Activated T-helper 1 cell treated with Interleukin-2 at 50 U/mL for 16 hours (primary cell): ENCODE data around the gene APOA5.
"Not testable (repeated sequence)": the region's sequence is repeated elsewhere in the genome, so short reads cannot be mapped to it uniquely, and the experiment has no call there.

Source experiments
- DNase-seq: peaks from one replicate; pipeline ENCODE4 v3.0.0-alpha.2; 2020; ENCODE audit warnings: low read depth

Gene APOA5, protein sequence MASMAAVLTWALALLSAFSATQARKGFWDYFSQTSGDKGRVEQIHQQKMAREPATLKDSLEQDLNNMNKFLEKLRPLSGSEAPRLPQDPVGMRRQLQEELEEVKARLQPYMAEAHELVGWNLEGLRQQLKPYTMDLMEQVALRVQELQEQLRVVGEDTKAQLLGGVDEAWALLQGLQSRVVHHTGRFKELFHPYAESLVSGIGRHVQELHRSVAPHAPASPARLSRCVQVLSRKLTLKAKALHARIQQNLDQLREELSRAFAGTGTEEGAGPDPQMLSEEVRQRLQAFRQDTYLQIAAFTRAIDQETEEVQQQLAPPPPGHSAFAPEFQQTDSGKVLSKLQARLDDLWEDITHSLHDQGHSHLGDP

DNA sequence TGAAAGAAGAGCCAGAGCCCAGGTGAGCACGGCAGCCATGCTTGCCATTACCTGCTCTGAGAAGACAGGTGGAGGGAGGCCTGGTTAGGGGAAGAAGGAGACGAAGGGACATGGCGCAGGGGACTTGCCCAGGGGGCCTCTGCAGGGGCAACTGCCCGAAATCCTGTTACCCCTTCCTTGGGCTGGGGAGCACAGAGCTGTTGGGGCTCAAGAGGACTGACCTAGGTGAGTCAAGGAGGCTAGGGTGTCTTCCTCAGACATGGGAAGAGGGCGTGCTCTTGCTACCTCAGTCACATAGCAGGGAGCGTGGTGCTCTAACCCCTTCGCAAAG, at the start of gene APOA5:
APOA5 (minus strand) TSS at position 67 of the 331 bp plus-strand sequence; CDS start at position 48, 19 bp downstream.
- no peak for DNase-seq

DNA sequence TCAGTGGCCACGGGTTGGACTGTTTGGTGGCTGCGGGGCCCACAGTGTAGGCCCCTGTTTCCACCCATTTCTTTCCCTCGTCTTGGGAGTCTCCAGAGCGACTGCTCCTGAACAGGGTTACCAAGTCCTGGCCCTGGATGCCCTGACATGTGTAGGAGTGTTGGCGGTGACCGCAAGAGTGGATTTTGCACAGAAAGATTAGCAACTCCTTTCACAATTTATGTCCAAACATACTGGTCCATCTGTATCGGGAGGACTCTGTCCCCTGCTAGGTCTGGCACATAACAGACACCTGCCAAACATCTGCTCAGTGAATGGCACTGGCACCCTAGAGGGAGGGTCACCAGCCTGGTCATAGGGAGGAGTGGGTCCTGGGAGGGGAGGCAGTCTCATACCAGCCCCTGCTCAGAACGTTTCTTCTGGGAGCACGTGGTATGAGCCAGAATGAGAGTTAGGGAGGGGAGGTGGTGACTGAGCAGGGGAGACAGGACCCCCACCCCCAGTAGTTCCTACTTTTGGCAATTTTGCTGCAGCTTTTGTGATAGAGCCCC, 49.1 kb upstream of the APOA5 start:
- no peak for DNase-seq

DNA sequence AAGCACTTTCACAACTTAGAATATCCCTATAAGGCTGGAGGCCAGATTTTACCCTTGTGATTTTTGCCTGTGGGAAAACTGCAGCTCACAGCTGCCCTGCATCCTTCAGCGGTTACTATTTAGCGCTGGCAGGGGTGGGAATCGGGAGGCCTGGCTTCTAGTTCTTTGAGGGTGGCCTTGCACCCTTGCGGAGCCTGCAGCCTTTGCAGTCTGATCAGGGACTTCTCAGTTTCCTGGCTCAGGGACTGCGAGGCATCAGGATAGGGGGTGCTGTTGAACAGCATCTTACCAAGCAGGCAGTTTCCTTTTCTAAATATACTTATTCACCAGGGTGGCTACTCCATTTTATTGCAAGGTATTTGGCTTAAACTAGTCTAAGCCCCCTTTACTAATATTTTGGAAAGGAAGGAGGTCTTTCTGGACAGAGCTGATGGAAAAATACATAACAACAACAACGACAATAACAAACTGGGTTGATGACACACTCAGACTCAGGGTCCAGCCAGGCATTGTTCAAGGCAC, 48.6 kb upstream of the APOA5 start:
- no peak for DNase-seq

DNA sequence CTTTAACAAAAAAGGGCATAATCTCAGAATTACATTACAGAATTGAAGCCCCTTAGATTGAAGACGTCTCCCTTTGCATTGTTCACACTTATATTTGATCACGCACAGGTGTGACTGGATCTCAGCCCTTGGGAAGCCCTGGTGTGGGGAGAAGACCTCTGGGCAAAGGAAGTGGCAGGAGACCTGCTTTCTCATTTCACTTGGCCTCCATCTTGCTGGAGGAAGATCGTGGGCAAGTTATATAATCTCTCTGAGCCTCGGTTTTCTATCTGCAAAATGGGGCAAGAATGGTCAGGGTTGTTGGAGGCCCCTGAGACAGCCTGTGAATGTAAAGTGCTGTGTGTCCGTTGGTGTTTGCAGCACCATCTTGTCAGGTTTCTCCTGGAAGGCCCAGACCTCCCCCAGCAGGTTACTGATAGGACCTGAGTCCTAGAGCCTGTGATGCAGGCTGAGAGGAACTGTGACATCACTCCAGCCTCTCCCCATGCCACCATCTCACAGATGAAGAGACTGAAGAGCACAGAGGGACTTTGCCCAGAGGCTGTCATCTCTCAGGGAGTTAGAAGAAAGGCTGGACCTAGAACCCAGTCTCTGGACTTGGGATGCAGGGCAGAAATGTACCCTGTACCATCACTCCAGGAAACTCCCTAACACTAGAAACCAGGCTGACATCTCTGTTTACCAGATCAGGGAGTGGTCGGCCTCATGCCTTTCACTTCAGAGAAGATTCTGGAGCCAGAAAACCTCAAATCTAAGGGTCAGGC, 46.8 kb upstream of the APOA5 start:
- DNase-seq, result no peak

DNA sequence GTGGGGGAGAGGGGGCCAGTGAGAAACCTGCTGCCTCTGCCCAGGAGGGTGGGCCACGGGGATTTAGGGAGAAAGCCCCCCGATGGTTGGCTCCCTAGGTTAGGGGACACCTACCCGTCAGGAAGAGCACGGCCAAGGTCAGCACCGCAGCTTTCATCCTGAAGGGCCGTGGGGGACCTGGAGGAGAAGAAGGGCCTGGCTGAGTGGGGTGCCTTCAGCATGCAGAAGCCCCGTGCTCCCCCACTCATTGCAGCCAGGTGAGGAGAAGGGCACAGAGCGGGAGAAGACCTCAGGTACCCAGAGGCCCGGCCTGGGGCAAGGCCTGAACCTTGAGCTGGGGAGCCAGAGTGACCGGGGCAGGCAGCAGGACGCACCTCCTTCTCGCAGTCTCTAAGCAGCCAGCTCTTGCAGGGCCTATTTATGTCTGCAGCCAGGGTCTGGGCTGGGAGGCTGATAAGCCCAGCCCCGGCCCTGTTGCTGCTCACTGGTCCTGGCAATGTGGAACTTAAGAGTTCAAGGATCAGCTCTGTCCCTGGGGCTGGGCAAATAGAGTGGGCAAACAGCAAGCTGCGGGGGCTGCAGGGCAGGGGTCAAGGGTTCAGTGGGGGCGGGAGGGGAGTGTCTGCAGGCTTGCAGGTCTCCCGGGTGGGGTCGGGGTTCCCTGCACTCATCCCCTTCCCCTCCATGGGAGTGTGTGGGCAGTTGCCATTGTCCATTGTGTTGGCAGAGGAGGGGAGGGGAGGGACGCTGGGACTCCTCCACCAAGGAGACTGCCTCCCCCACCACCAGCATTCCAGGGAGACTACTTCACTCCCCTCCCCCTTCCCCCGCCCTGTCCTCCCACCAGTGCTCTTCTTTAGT, 45.8 kb upstream of the APOA5 start, which contains the start of gene APOA1:
APOA1 (minus strand) TSS at position 392 of the 861 bp plus-strand sequence; CDS start at position 157, 235 bp downstream.
- no peak for DNase-seq

DNA sequence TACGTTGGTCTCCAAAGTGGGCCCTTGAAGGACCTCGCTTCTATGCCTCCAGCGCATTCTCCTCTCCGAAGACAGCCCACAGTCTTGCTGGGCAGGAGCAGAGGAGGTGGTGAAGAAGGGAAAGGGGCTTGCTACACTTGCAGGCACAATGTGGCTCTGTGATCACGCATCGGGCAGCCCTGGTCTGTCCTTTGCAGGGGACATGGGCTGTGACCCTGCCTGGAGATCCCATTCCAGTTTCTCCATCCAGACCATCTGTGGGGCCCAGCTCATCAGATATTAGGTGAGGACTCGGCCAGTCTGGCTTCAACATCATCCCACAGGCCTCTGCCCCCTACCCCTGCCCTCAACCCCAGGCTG, 44.9 kb upstream of the APOA5 start:
- DNase-seq, result no peak

DNA sequence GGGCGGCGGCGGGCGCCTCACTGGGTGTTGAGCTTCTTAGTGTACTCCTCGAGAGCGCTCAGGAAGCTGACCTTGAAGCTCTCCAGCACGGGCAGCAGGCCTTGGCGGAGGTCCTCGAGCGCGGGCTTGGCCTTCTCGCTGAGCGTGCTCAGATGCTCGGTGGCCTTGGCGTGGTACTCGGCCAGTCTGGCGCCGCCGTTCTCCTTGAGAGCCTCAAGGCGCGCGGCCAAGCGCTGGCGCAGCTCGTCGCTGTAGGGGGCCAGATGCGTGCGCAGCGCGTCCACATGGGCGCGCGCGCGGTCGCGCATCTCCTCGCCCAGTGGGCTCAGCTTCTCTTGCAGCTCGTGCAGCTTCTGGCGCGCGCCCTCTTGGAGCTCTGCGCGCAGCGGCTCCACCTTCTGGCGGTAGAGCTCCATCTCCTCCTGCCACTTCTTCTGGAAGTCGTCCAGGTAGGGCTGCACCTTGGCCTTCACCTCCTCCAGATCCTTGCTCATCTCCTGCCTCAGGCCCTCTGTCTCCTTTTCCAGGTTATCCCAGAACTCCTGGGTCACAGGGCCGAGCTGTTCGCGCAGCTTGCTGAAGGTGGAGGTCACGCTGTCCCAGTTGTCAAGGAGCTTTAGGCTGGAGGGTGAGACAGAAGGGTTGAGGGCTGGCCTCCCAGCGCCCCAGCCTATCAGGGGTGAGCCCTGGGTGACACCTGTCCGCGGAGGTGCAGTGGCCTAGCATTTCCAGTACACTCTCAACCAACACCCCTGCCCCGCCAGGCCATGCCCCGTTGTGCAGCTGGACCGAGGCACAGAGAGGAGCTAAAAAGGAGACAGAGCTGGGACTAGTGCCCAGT, 44.3 kb upstream of the APOA5 start:
- DNase-seq, result peak; percentile 71

DNA sequence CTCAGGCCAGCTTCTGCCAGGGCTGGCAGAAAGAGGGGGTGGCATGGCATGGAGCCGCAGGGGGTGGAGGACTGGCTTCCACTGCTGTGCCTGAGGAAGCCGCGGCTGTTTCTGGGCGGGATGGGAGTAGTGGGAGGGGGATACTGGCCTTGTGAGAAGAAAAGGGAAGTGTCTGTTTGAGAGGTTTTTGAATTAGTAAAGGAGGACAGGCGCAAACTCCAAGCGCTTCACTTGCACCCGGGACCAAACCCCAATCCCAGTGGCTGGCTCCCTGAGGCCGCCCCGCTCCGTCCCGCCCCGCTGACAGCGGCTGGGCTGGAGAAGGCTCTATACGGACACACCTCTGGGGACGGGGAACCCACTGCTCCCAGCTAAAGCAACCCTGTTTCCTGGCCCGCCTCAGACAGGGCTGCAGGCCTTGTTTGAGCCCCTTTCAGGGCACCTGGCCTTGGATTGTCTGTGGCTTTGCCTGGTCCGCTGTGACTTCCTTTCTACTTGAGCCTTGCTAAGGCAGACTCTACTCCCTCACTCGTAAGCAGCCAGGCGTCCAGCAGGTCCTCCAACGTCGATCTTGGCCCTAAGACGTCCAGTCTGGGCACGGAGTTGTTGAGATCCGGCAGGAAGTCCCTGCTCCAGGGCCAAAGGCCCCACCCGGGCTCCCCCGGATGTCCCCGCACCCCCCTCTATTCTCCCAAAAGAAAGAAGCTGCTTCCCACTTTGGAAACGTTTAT, 43.5 kb upstream of the APOA5 start:
- no peak for DNase-seq

DNA sequence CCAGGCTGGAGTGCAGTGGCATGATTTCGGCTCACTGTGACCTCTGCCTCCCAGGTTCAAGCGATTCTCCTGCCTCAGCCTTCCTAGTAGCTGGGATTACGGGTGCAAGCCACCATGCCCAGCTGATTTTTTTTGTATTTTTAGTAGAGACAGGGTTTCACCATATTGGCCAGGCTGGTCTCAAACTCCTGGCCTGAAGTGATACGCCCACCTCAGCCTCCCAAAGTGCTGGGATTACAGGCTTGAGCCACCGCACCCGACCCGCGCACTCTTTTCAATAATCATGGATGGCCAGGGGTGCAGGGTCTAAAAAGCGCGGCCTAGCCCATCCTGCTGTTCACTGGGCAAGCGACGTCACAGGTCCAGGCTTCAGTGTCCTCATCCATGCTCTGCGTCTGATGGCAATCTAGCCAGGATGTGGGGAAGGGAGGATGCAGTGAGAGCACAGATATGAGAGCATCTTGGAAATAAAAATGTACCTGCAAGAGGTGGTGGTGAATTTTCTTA, 42.9 kb upstream of the APOA5 start:
- DNase-seq, result not testable (repeated sequence)

DNA sequence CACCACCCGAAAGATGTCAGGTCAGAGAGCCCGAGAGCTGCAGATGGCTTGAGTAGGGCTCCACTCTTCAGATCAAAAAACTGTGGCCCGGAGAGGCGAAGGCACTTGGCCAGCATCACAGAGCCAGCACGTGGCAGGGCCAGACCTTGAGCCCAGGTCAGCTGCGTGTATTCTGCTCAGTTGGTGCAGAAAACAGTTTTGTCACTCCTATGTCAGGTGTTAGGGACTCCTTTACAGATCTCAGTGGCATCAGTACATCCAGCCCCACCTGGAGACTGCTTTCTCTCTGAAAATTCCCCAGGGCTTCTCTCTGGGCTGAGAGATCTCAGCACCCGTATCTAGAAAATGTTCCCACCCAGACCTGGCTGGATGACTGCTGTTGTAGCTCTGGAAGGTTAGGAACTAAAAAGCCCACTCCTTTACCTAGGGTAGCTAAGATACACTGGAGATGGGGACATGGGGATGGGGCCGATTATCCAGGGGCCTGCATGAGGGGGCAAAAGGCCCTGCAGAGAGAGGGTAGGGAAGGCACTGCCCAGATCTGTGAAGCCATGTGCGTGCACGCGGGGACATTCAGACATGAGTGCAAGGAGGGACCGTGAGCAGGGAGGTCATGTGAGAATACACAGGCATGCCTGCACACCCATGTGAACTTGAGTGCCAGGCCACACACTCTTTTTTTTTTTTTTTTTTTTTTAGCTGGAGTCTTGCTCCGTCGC, 42.3 kb upstream of the APOA5 start:
- DNase-seq, result no peak

DNA sequence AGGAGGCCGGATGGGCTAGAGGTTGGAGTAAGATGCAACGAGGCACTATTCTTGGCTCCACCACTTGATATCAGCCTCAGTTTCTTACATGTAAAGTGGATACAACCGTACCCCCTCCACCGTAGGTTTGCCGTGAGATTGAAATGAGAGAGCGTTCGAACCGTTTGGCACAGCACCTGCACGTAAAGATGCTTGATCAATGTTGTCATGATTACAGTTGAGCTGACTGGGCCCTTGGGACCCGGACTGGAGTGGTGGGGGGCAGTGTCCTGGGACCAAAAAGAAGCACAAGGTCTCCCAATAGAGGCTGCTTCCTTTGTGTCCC, 41.8 kb upstream of the APOA5 start:
- DNase-seq, result no peak

DNA sequence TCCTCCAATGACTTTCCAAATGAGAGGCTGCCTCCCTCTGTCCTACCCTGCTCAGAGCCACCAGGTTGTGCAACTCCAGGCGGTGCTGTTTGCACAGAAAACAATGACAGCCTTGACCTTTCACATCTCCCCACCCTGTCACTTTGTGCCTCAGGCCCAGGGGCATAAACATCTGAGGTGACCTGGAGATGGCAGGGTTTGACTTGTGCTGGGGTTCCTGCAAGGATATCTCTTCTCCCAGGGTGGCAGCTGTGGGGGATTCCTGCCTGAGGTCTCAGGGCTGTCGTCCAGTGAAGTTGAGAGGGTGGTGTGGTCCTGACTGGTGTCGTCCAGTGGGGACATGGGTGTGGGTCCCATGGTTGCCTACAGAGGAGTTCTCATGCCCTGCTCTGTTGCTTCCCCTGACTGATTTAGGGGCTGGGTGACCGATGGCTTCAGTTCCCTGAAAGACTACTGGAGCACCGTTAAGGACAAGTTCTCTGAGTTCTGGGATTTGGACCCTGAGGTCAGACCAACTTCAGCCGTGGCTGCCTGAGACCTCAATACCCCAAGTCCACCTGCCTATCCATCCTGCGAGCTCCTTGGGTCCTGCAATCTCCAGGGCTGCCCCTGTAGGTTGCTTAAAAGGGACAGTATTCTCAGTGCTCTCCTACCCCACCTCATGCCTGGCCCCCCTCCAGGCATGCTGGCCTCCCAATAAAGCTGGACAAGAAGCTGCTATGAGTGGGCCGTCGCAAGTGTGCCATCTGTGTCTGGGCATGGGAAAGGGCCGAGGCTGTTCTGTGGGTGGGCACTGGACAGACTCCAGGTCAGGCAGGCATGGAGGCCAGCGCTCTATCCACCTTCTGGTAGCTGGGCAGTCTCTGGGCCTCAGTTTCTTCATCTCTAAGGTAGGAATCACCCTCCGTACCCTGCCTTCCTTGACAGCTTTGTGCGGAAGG, 40.9 kb upstream of the APOA5 start:
- DNase-seq, result no peak

DNA sequence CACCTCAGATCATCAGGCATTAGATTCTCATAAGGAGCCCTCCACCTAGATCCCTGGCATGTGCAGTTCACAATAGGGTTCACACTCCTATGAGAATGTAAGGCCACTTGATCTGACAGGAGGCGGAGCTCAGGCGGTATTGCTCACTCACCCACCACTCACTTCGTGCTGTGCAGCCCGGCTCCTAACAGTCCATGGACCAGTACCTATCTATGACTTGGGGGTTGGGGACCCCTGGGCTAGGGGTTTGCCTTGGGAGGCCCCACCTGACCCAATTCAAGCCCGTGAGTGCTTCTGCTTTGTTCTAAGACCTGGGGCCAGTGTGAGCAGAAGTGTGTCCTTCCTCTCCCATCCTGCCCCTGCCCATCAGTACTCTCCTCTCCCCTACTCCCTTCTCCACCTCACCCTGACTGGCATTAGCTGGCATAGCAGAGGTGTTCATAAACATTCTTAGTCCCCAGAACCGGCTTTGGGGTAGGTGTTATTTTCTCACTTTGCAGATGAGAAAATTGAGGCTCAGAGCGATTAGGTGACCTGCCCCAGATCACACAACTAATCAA, 40.2 kb upstream of the APOA5 start:
- no peak for DNase-seq

DNA sequence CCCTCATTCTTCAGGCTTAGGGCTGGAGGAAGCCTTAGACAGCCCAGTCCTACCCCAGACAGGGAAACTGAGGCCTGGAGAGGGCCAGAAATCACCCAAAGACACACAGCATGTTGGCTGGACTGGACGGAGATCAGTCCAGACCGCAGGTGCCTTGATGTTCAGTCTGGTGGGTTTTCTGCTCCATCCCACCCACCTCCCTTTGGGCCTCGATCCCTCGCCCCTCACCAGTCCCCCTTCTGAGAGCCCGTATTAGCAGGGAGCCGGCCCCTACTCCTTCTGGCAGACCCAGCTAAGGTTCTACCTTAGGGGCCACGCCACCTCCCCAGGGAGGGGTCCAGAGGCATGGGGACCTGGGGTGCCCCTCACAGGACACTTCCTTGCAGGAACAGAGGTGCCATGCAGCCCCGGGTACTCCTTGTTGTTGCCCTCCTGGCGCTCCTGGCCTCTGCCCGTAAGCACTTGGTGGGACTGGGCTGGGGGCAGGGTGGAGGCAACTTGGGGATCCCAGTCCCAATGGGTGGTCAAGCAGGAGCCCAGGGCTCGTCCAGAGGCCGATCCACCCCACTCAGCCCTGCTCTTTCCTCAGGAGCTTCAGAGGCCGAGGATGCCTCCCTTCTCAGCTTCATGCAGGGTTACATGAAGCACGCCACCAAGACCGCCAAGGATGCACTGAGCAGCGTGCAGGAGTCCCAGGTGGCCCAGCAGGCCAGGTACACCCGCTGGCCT, 38.7 kb upstream of the APOA5 start:
- DNase-seq, result no peak

DNA sequence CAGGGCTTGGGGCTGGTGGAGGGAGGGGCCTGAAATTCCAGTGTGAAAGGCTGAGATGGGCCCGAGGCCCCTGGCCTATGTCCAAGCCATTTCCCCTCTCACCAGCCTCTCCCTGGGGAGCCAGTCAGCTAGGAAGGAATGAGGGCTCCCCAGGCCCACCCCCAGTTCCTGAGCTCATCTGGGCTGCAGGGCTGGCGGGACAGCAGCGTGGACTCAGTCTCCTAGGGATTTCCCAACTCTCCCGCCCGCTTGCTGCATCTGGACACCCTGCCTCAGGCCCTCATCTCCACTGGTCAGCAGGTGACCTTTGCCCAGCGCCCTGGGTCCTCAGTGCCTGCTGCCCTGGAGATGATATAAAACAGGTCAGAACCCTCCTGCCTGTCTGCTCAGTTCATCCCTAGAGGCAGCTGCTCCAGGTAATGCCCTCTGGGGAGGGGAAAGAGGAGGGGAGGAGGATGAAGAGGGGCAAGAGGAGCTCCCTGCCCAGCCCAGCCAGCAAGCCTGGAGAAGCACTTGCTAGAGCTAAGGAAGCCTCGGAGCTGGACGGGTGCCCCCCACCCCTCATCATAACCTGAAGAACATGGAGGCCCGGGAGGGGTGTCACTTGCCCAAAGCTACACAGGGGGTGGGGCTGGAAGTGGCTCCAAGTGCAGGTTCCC, 38.0 kb upstream of the APOA5 start, which contains the start of gene APOC3:
APOC3 (plus strand) TSS at position 383 of the 659 bp plus-strand sequence. CDS start 676 bp downstream, outside the sequence.
- DNase-seq, result no peak

DNA sequence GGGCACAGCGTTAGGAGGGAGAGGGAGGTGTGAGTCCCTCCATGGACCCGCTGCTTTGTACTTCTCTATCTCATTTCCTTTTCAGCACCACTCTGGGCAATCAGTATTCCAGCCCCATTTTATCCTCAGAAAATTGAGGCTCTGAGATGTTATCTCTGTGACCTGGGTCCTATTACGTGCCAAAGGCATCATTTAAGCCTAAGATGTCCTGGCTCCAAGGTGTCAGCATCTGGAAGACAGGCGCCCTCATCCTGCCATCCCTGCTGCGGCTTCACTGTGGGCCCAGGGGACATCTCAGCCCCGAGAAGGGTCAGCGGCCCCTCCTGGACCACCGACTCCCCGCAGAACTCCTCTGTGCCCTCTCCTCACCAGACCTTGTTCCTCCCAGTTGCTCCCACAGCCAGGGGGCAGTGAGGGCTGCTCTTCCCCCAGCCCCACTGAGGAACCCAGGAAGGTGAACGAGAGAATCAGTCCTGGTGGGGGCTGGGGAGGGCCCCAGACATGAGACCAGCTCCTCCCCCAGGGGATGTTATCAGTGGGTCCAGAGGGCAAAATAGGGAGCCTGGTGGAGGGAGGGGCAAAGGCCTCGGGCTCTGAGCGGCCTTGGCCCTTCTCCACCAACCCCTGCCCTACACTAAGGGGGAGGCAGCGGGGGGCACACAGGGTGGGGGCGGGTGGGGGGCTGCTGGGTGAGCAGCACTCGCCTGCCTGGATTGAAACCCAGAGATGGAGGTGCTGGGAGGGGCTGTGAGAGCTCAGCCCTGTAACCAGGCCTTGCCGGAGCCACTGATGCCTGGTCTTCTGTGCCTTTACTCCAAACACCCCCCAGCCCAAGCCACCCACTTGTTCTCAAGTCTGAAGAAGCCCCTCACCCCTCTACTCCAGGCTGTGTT, 37.2 kb upstream of the APOA5 start:
- DNase-seq, result no peak
